ENCODE results near the gene YEATS2. TPM values are rescaled to one million over a fixed set of nuclear protein-coding genes. Genes with fewer than 3 reads are reported as not detected.

YEATS2 gene
- total and polyA plus RNA-seq, 2 donors (not counting 1 experiment from before 2014, with no cell fraction given), result 25.0 to 28.7 TPM

- Histone ChIP-seq H3K4me3 (replicated peaks in 1 of 4; ENCODE audit: control extremely low read depth in 1 of 4, insufficient read depth in 1 of 4, low read depth in 3 of 4, low read length in 4 of 4) (no peak overlapping the region), H3K4me2 (ENCODE audit: extremely low read depth, insufficient read depth, low read length) (no peak overlapping the region), H3K4me1 (ENCODE audit: control insufficient read depth, extremely low read depth, insufficient read depth, low read length) (no peaks in the 10 kb centered on the region), H2AFZ (ENCODE audit: low read length) (no peak overlapping the region), H4K20me1 (ENCODE audit: control insufficient read depth, extremely low read depth, insufficient read depth, low read length) (no peaks in the 10 kb centered on the region), H3K9ac (ENCODE audit: insufficient read depth, low read length) (no peak overlapping the region), H3K9me3 (ENCODE audit: control insufficient read depth, insufficient read depth, low read depth, low read length) (no peaks in the 10 kb centered on the region), H3K79me2 (ENCODE audit: control insufficient read depth, insufficient read depth, low read length) (no peaks in the 10 kb centered on the region), H3K27ac (ENCODE audit: insufficient read depth, low read length) (no peak overlapping the region), H3K27me3 (ENCODE audit: control insufficient read depth, insufficient read depth, low read length) (no peaks in the 10 kb centered on the region), H3K36me3 (ENCODE audit: control insufficient read depth, insufficient read depth, low read length) (peaks cover 8% of the 10 kb centered on the region)
- no peak for DNase-seq (ENCODE audit: low read depth in 2 of 2)
- TF ChIP-seq, protein P1, sequence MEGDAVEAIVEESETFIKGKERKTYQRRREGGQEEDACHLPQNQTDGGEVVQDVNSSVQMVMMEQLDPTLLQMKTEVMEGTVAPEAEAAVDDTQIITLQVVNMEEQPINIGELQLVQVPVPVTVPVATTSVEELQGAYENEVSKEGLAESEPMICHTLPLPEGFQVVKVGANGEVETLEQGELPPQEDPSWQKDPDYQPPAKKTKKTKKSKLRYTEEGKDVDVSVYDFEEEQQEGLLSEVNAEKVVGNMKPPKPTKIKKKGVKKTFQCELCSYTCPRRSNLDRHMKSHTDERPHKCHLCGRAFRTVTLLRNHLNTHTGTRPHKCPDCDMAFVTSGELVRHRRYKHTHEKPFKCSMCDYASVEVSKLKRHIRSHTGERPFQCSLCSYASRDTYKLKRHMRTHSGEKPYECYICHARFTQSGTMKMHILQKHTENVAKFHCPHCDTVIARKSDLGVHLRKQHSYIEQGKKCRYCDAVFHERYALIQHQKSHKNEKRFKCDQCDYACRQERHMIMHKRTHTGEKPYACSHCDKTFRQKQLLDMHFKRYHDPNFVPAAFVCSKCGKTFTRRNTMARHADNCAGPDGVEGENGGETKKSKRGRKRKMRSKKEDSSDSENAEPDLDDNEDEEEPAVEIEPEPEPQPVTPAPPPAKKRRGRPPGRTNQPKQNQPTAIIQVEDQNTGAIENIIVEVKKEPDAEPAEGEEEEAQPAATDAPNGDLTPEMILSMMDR (conservative IDR thresholded peaks at IDR 0.05 in 1 of 2, IDR thresholded peaks at IDR 0.05 in 1 of 2; ENCODE audit: low read depth in 1 of 2, low read length in 2 of 2), result no peak
- no peak for TF ChIP-seq EZH2 (IDR thresholded peaks at IDR 0.05; ENCODE audit: low read length, missing control alignments)
Observed at GRCh38 chr3:183762304-183762703, 64.7 kb downstream of the YEATS2 start.

- Histone ChIP-seq H2AFZ (ENCODE audit: low read length) (no peak overlapping the region), H3K27me3 (ENCODE audit: control insufficient read depth, insufficient read depth, low read length) (no peaks in the 10 kb centered on the region), H3K4me1 (ENCODE audit: control insufficient read depth, extremely low read depth, insufficient read depth, low read length) (no peaks in the 10 kb centered on the region), H3K9ac (ENCODE audit: insufficient read depth, low read length) (no peak overlapping the region), H3K27ac (ENCODE audit: insufficient read depth, low read length) (no peak overlapping the region), H3K4me2 (ENCODE audit: extremely low read depth, insufficient read depth, low read length) (no peak overlapping the region), H3K9me3 (ENCODE audit: control insufficient read depth, insufficient read depth, low read depth, low read length) (no peaks in the 10 kb centered on the region), H3K4me3 (replicated peaks in 1 of 4; ENCODE audit: control extremely low read depth in 1 of 4, insufficient read depth in 1 of 4, low read depth in 3 of 4, low read length in 4 of 4) (no peak overlapping the region), H4K20me1 (ENCODE audit: control insufficient read depth, extremely low read depth, insufficient read depth, low read length) (no peaks in the 10 kb centered on the region), H3K79me2 (ENCODE audit: control insufficient read depth, insufficient read depth, low read length) (no peaks in the 10 kb centered on the region), H3K36me3 (ENCODE audit: control insufficient read depth, insufficient read depth, low read length) (peaks cover 7% of the 10 kb centered on the region)
- TF ChIP-seq, protein P1 (conservative IDR thresholded peaks at IDR 0.05 in 1 of 2, IDR thresholded peaks at IDR 0.05 in 1 of 2; ENCODE audit: low read depth in 1 of 2, low read length in 2 of 2), result no peak
- no peak for TF ChIP-seq EZH2 (IDR thresholded peaks at IDR 0.05; ENCODE audit: low read length, missing control alignments)
- peak; percentile 73 to 95 for DNase-seq (ENCODE audit: low read depth in 2 of 2)
Observed at GRCh38 chr3:183764847-183765731, 67.5 kb downstream of the YEATS2 start.

DNA sequence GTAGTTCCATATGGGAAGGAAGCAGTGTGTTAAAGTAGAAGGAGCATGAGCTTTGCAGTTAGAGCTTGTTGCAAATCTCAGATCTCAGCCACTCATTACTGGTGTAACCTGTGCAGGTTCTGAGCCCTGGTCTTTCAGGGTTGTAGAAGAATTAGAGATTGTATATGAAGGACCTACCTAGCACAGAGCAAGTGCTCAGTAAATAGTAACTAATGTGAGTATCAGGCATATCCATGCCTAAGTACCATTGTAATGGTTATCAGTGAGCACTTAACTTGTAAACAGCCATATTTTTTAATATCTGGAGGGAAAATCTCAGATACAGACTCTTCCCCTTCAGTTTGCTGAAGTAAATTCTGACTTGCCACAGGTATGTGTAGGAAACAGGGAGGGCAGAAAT is 68.5 kb downstream of the YEATS2 start:
- TF ChIP-seq, protein P1 (conservative IDR thresholded peaks at IDR 0.05 in 1 of 2, IDR thresholded peaks at IDR 0.05 in 1 of 2; ENCODE audit: low read depth in 1 of 2, low read length in 2 of 2), result no peak
- TF ChIP-seq EZH2 (IDR thresholded peaks at IDR 0.05; ENCODE audit: low read length, missing control alignments), result no peak

More for the DNA sequence above, 68.5 kb downstream of the YEATS2 start:
- Histone ChIP-seq H3K4me3 (replicated peaks in 1 of 4; ENCODE audit: control extremely low read depth in 1 of 4, insufficient read depth in 1 of 4, low read depth in 3 of 4, low read length in 4 of 4) (no peak overlapping the region), H4K20me1 (ENCODE audit: control insufficient read depth, extremely low read depth, insufficient read depth, low read length) (no peaks in the 10 kb centered on the region), H3K36me3 (ENCODE audit: control insufficient read depth, insufficient read depth, low read length) (peaks cover 7% of the 10 kb centered on the region), H3K27me3 (ENCODE audit: control insufficient read depth, insufficient read depth, low read length) (no peaks in the 10 kb centered on the region), H3K9ac (ENCODE audit: insufficient read depth, low read length) (no peak overlapping the region), H3K9me3 (ENCODE audit: control insufficient read depth, insufficient read depth, low read depth, low read length) (no peaks in the 10 kb centered on the region), H2AFZ (ENCODE audit: low read length) (no peak overlapping the region), H3K4me1 (ENCODE audit: control insufficient read depth, extremely low read depth, insufficient read depth, low read length) (no peaks in the 10 kb centered on the region), H3K4me2 (ENCODE audit: extremely low read depth, insufficient read depth, low read length) (no peak overlapping the region), H3K27ac (ENCODE audit: insufficient read depth, low read length) (no peak overlapping the region), H3K79me2 (ENCODE audit: control insufficient read depth, insufficient read depth, low read length) (no peaks in the 10 kb centered on the region)
- DNase-seq (ENCODE audit: low read depth in 2 of 2), result no peak
